Endothelial cell of umbilical vein (primary cell): ENCODE results near the gene PTPRE. TPM values are rescaled to one million over a fixed set of nuclear protein-coding genes. Genes with fewer than 3 reads are reported as not detected.

Experiments used
- BruUV-seq: library from RNA; stranded (reverse); fragments of 400-500 nt; replicated peaks from 2 replicates; lab custom pipeline; 2021; lab: Mats Ljungman, UMichigan
- CTCF ChIA-PET: fragments of 300-600, 350-600 bp; sonication (Branson Sonifier 250); formaldehyde crosslinking; loops from one replicate; lab custom pipeline; 2021; ENCODE audit warnings: antibody characterized with exemption, inconsistent platforms; lab: Charles Lee
- POLR2A ChIA-PET: fragments of 300-600, 350-600 bp; sonication (Branson Sonifier 250); formaldehyde crosslinking; loops from one replicate; lab custom pipeline; 2021; ENCODE audit warnings: antibody characterized with exemption, inconsistent platforms; lab: Charles Lee
- DNase-seq: peaks from one replicate; pipeline ENCODE4 v3.0.0-alpha.2; 2011; ENCODE audit warnings: low read depth, low spot score
- FAIRE-seq: peaks from 2 replicates; lab custom pipeline; 2011; peaks lifted over from hg19 to GRCh38; lab: Jason Lieb, UNC
- H2AFZ ChIP-seq: 2 replicates; pipeline ENCODE4 v1.6.0; 2012; ENCODE audit warnings: low read depth, low read length, control low read depth, inconsistent platforms
- H3K27ac ChIP-seq: 2 replicates; pipeline ENCODE4 v1.5.1; 2011; ENCODE audit warnings: low read depth, mild to moderate bottlenecking, control low read depth, low read length, moderate library complexity; ENCODE audit not compliant: insufficient read depth
- H3K27me3 ChIP-seq, 2 experiments: 2 replicates each; pipeline versions ENCODE4 v1.6.0 to v1.6.1; 2011; ENCODE audit warnings: low read length in 2 of 2, mixed read lengths in 1 of 2; ENCODE audit not compliant: control insufficient read depth in 2 of 2, insufficient read depth in 2 of 2
- H3K36me3 ChIP-seq, 2 experiments: 2 replicates in 1 of 2; 3 replicates in 1 of 2; pipeline ENCODE4 v1.5.1; 2011; ENCODE audit warnings: low read length in 2 of 2, mild to moderate bottlenecking in 1 of 2, moderate library complexity in 1 of 2; ENCODE audit not compliant: control insufficient read depth in 2 of 2, insufficient read depth in 2 of 2; ENCODE audit errors: extremely low read depth in 1 of 2
- H3K4me1 ChIP-seq: 3 replicates; pipeline ENCODE4 v1.5.1; 2011; ENCODE audit warnings: mild to moderate bottlenecking, low read length; ENCODE audit not compliant: control insufficient read depth, insufficient read depth; ENCODE audit errors: extremely low read depth
- H3K4me2 ChIP-seq: 2 replicates; pipeline ENCODE4 v1.6.1; 2011; ENCODE audit warnings: low read length, control low read depth, mixed read lengths; ENCODE audit not compliant: insufficient read depth
- H3K4me3 ChIP-seq, 3 experiments: fragments of 200-600 bp in 1 of 3; sonication (generic), shearing (Covaris generic) in 1 of 3; replicated peaks in 1 of 3; 2 replicates each; pipeline ENCODE4 v1.5.1; 2011 to 2016; ENCODE audit warnings: control low read depth in 3 of 3, low read length in 3 of 3, mild to moderate bottlenecking in 2 of 3, inconsistent platforms in 1 of 3, low read depth in 1 of 3, moderate library complexity in 1 of 3; ENCODE audit not compliant: insufficient read depth in 1 of 3
- H3K79me2 ChIP-seq: 2 replicates; pipeline ENCODE4 v1.6.0; 2012; ENCODE audit warnings: low read length, inconsistent platforms; ENCODE audit not compliant: control insufficient read depth, insufficient read depth
- H3K9ac ChIP-seq: replicated peaks from 2 replicates; pipeline ENCODE3; 2011; ENCODE audit warnings: low read length, control low read depth; ENCODE audit not compliant: insufficient read depth; ENCODE audit errors: extremely low read depth
- H3K9me1 ChIP-seq: replicated peaks from 3 replicates; pipeline ENCODE4 v1.6.0; 2011; ENCODE audit warnings: mild to moderate bottlenecking, low read length; ENCODE audit not compliant: control insufficient read depth, insufficient read depth; ENCODE audit errors: extremely low read depth
- H3K9me3 ChIP-seq: replicated peaks from 2 replicates; pipeline ENCODE4 v1.5.1; 2012; ENCODE audit warnings: low read length, inconsistent platforms; ENCODE audit not compliant: control insufficient read depth, insufficient read depth
- H4K20me1 ChIP-seq: replicated peaks from 2 replicates; pipeline ENCODE3; 2011; ENCODE audit warnings: mild to moderate bottlenecking, low read length; ENCODE audit not compliant: control insufficient read depth, insufficient read depth; ENCODE audit errors: extremely low read depth
- EZH2 ChIP-seq: IDR thresholded peaks from 2 replicates; pipeline ENCODE4 v1.6.1; 2012; ENCODE audit warnings: borderline replicate concordance, low read depth, mild to moderate bottlenecking, moderate library complexity, low read length, inconsistent platforms; ENCODE audit not compliant: severe bottlenecking
- FOS ChIP-seq: IDR thresholded peaks from 2 replicates; pipeline ENCODE4 v1.6.1; 2011; ENCODE audit warnings: mild to moderate bottlenecking, low read length, moderate library complexity, borderline replicate concordance; ENCODE audit not compliant: insufficient read depth
- GATA2 ChIP-seq: IDR thresholded peaks from 2 replicates; pipeline ENCODE4 v1.7.0; 2011; ENCODE audit warnings: low read depth, mild to moderate bottlenecking, moderate library complexity, mixed read lengths, low read length; ENCODE audit not compliant: insufficient read length, insufficient read depth
- JUN ChIP-seq: IDR thresholded peaks from 2 replicates; pipeline ENCODE4 v1.6.1; 2011; ENCODE audit warnings: borderline replicate concordance, low read depth; ENCODE audit not compliant: insufficient read length, insufficient read depth
- MYC ChIP-seq: IDR thresholded peaks from one replicate; pipeline ENCODE4 v1.6.1; 2011; ENCODE audit warnings: mild to moderate bottlenecking, low read depth, low read length
- POLR2A ChIP-seq: IDR thresholded peaks from 2 replicates; pipeline ENCODE4 v1.6.1; 2012; ENCODE audit warnings: low read depth, mild to moderate bottlenecking, control low read depth, low read length
- POLR2AphosphoS5 ChIP-seq: IDR thresholded peaks from 2 replicates; pipeline ENCODE4 v1.6.1; 2012; ENCODE audit warnings: low read depth, mild to moderate bottlenecking, control low read depth, low read length, moderate library complexity; ENCODE audit not compliant: insufficient read depth
- dilution Hi-C: fragments of 300-500 bp; cut with MboI; formaldehyde crosslinking; loops from one replicate; pipeline ENCODE4 v1.15.0; 2019; ENCODE audit warnings: low sequenced_read_pairs; ENCODE audit not compliant: extremely low pct_ligation_motif_present
- intact Hi-C: fragments of 100-400 bp; cut with micrococcal nuclease; formaldehyde crosslinking; loops from one replicate; pipeline ENCODE4 v1.10.0; 2022
- polyA plus RNA-seq, 4 experiments: library from polyadenylated mRNA; depleted of rRNA in 3 of 4; stranded (reverse) in 3 of 4; unstranded in 1 of 4; fragments of >200 nt; gene quantifications; 2 replicates each; pipeline versions ENCODE4 v1.2.1 to v1.2.3, GENCODE V29; 2011 to 2012; ENCODE audit warnings: missing spikeins in 1 of 4
- total RNA-seq: library from RNA; stranded (reverse); gene quantifications from 2 replicates; pipeline ENCODE4 v1.2.3, GENCODE V29; 2021
- TF ChIP-seq, protein P1 (sequence below), 2 donors: IDR thresholded peaks; 1 replicate in 1 of 2; 2 replicates in 1 of 2; pipeline ENCODE4 v1.5.1; 2011; ENCODE audit warnings: low read length in 2 of 2, mild to moderate bottlenecking in 2 of 2, moderate library complexity in 2 of 2, control low read depth in 1 of 2, inconsistent platforms in 1 of 2, low read depth in 1 of 2; ENCODE audit not compliant: insufficient read depth in 1 of 2; ENCODE audit errors: extremely low read depth in 1 of 2
- TF ChIP-seq, protein P2 (sequence below): IDR thresholded peaks from 2 replicates; pipeline ENCODE4 v1.6.1; 2011; ENCODE audit not compliant: insufficient read depth, insufficient read length

The PTPRE gene
- total and polyA plus RNA-seq, 2 donors (not counting 3 experiments of a cell fraction or from before 2014, with no cell fraction given) = 37.3 to 116 TPM

DNA sequence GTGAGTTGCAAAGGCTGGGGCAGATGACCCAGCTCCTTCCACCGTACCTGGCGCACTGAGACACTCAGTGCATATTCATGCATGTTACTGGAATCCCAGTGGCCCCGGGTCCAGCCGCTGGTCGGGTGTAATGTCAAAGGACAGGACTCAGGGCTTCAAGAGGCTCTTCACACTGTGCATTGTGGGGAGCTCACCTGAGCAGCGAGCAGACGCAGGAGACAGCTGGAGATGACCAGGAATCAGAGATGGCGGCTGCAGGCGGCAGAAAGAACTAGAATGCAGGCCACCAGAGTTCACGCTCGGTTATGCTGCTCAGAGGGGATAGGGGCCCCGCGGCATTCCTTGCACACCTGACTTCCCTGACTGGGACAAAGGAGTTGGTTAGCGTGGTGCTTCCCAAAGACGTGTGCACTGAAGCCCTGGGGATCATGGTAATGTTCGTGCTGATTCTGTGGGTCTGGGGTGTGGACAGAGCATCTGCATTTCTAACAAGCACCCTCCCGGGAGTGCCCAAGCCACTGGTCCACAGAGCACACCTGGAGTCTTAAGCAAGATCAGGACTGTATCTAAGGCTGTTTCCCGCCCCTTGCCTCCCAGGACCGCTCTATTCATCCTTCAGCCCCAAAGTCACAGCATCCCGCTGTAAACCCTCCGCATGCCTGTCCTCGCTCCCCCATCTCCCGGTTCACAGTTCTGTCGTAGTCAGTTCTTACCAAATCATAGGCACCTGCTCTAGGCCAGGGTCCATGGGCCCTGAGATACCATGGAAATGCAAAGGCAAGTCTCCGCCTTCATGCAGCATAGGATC lies 148.4 kb downstream of the PTPRE start:
- no peaks in the 10 kb centered on the region for H3K79me2 ChIP-seq
- CTCF ChIA-PET = no interaction called here
- intact Hi-C loops = no loop called here

More for the DNA sequence above, 148.4 kb downstream of the PTPRE start:
- FAIRE-seq = no peak
- Histone ChIP-seq H3K27me3 (no peaks in the 10 kb centered on the region), H3K9me1 (no peaks in the 10 kb centered on the region), H3K4me2 (no peak overlapping the region), H2AFZ (no peak overlapping the region), H3K4me1 (peaks cover 2% of the 10 kb centered on the region), H3K4me3 (no peak overlapping the region), H3K9me3 (no peaks in the 10 kb centered on the region), H4K20me1 (no peaks in the 10 kb centered on the region), H3K9ac (no peak overlapping the region), H3K36me3 (peaks cover 30 to 62% of the 10 kb centered on the region in 2 experiments), H3K27ac (no peak overlapping the region)
- BruUV-seq = no TSS peak
- POLR2A ChIA-PET = no interaction called here
- TF ChIP-seq, protein P1, sequence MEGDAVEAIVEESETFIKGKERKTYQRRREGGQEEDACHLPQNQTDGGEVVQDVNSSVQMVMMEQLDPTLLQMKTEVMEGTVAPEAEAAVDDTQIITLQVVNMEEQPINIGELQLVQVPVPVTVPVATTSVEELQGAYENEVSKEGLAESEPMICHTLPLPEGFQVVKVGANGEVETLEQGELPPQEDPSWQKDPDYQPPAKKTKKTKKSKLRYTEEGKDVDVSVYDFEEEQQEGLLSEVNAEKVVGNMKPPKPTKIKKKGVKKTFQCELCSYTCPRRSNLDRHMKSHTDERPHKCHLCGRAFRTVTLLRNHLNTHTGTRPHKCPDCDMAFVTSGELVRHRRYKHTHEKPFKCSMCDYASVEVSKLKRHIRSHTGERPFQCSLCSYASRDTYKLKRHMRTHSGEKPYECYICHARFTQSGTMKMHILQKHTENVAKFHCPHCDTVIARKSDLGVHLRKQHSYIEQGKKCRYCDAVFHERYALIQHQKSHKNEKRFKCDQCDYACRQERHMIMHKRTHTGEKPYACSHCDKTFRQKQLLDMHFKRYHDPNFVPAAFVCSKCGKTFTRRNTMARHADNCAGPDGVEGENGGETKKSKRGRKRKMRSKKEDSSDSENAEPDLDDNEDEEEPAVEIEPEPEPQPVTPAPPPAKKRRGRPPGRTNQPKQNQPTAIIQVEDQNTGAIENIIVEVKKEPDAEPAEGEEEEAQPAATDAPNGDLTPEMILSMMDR (IDR thresholded peaks at IDR 0.05; ENCODE audit: extremely low read depth in 1 of 2, insufficient read depth in 1 of 2, low read depth in 1 of 2, low read length in 2 of 2) = no peak
- TF ChIP-seq MYC = no peak
- TF ChIP-seq POLR2AphosphoS5 = no peak
- no peak for TF ChIP-seq FOS
- no peak for TF ChIP-seq JUN
- TF ChIP-seq, protein P2, sequence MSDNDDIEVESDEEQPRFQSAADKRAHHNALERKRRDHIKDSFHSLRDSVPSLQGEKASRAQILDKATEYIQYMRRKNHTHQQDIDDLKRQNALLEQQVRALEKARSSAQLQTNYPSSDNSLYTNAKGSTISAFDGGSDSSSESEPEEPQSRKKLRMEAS = no peak
- TF ChIP-seq EZH2 = no peak
- no peak for TF ChIP-seq POLR2A
- TF ChIP-seq GATA2 = no peak
- dilution Hi-C loops = no loop called here
- no peak for DNase-seq
